GM06990 (cell line): ENCODE measurements around the gene MYT1.

Experiments
- DNase-seq: peaks from one replicate; pipeline ENCODE4 v3.0.0-alpha.2; 2011; ENCODE audit not compliant: insufficient read length; ENCODE audit errors: extremely low read depth
- H3K27me3 ChIP-seq: replicated peaks from 2 replicates; pipeline ENCODE4 v1.6.0; 2011; ENCODE audit warnings: low read length; ENCODE audit not compliant: control insufficient read depth, insufficient read depth
- H3K36me3 ChIP-seq: 2 replicates; pipeline ENCODE4 v1.5.1; 2011; ENCODE audit warnings: low read length; ENCODE audit not compliant: control insufficient read depth, insufficient read depth
- H3K4me3 ChIP-seq: replicated peaks from 2 replicates; pipeline ENCODE4 v1.5.1; 2011; ENCODE audit warnings: low read depth, mild to moderate bottlenecking, control low read depth, low read length
- CTCF ChIP-seq: IDR thresholded peaks from 2 replicates; pipeline ENCODE4 v1.5.1; 2011; ENCODE audit warnings: low read length, control low read depth, mild to moderate bottlenecking, inconsistent platforms; ENCODE audit not compliant: insufficient read depth, poor library complexity, severe bottlenecking

MYT1 gene

GRCh38 chr20:64219730-64220129 is 55.5 kb downstream of the MYT1 start:
- Histone ChIP-seq H3K27me3 (no peaks in the 10 kb centered on the region; the same call in 1 of the 2 replicates), H3K36me3 (no peaks in the 10 kb centered on the region), H3K4me3 (no peak overlapping the region)
- TF ChIP-seq CTCF, result no peak
- no peak for DNase-seq

- H3K4me3 ChIP-seq, result no peak overlapping the region
- no peaks in the 10 kb centered on the region; the same call in 1 of the 2 replicates for H3K27me3 ChIP-seq
- H3K36me3 ChIP-seq, result no peaks in the 10 kb centered on the region
- TF ChIP-seq CTCF, result no peak
- DNase-seq, result no peak
Measured at GRCh38 chr20:64220420-64220819, 56.2 kb downstream of the MYT1 start.

- no peak for TF ChIP-seq CTCF
- Histone ChIP-seq H3K27me3 (no peaks in the 10 kb centered on the region; the same call in 1 of the 2 replicates), H3K4me3 (no peak overlapping the region), H3K36me3 (no peaks in the 10 kb centered on the region)
- DNase-seq, result no peak
Measured at GRCh38 chr20:64220891-64221527, 56.8 kb downstream of the MYT1 start.

GRCh38 chr20:64222291-64222735 is 58.1 kb downstream of the MYT1 start:
- DNase-seq, result no peak
- Histone ChIP-seq H3K4me3 (no peak overlapping the region), H3K36me3 (no peaks in the 10 kb centered on the region), H3K27me3 (no peaks in the 10 kb centered on the region; the same call in 1 of the 2 replicates)
- TF ChIP-seq CTCF, result no peak

- no peaks in the 10 kb centered on the region for H3K36me3 ChIP-seq
- no peaks in the 10 kb centered on the region; the same call in 1 of the 2 replicates for H3K27me3 ChIP-seq
- no peak overlapping the region for H3K4me3 ChIP-seq
- no peak for TF ChIP-seq CTCF
- no peak for DNase-seq
Measured at GRCh38 chr20:64222851-64223525, 58.7 kb downstream of the MYT1 start.
